Transverse colon (tissue), 4 donors: Measurements from ENCODE around the gene TBCCD1.

Experiments
- CTCF ChIP-seq, 5 experiments: fragments of 200-600 bp in 3 of 5; fragments of 450-650 bp in 2 of 5; sonication (generic) in 3 of 5; IDR thresholded peaks; 1 replicate in 2 of 5; 2 replicates in 3 of 5; pipeline ENCODE4 v1.5.1; 2016 to 2017; ENCODE audit warnings: antibody characterized with exemption in 5 of 5, inconsistent platforms in 3 of 5, mild to moderate bottlenecking in 2 of 5, moderate library complexity in 1 of 5
- EP300 ChIP-seq: sonication (generic); formaldehyde crosslinking; IDR thresholded peaks from one replicate; pipeline ENCODE4 v1.6.1; 2017; ENCODE audit warnings: antibody characterized with exemption, low read depth
- POLR2A ChIP-seq: fragments of 450-650 bp; IDR thresholded peaks from one replicate; pipeline ENCODE4 v1.6.1; 2016; ENCODE audit warnings: antibody characterized with exemption, mild to moderate bottlenecking, moderate library complexity
- POLR2AphosphoS5 ChIP-seq, 3 donors: sonication (generic); formaldehyde crosslinking; IDR thresholded peaks; one replicate each; pipeline ENCODE4 v1.6.1; 2016; ENCODE audit warnings: antibody characterized with exemption in 3 of 3

- TF ChIP-seq CTCF (IDR thresholded peaks at IDR 0.05) (no peak), POLR2AphosphoS5 (IDR thresholded peaks at IDR 0.05) (no peak), EP300 (no peak), POLR2A (no peak)
These were observed 26.3 kb downstream of the TBCCD1 start for GRCh38 chr3:186540835-186541226.
